ENCODE measurements around the gene OTOG. TPM values are rescaled to one million over a fixed set of nuclear protein-coding genes. Genes with fewer than 3 reads are reported as not detected.

The OTOG gene
- total RNA-seq, 1 experiment from 2014 or later, result not detected

- DNase-seq, result no peak
- H3K79me2 ChIP-seq (ENCODE audit: low read depth), result no peaks in the 10 kb centered on the region
- H3K4me2 ChIP-seq, result no peak overlapping the region
- intact Hi-C loops (cut with micrococcal nuclease; ENCODE audit: unreplicated experiment), result no loop called here
- no peaks in the 10 kb centered on the region for H4K20me1 ChIP-seq (ENCODE audit: insufficient read depth)
- BruUV-seq (replicated peaks), result no TSS peak
- CTCF ChIA-PET, result no interaction called here
- no peak overlapping the region for H2AFZ ChIP-seq
- no peaks in the 10 kb centered on the region for H3K4me1 ChIP-seq (replicated peaks; ENCODE audit: insufficient read depth)
- no peak overlapping the region for H3K27ac ChIP-seq
- TF ChIP-seq CTCF (conservative IDR thresholded peaks at IDR 0.05) (no peak), EZH2 (IDR thresholded peaks at IDR 0.05; ENCODE audit: low read depth) (no peak)
- no peaks in the 10 kb centered on the region for H3K9me2 ChIP-seq (ENCODE audit: insufficient read depth)
- peaks cover 60% of the 10 kb centered on the region for H3K27me3 ChIP-seq (ENCODE audit: insufficient read depth, low read depth)
- H3K4me3 ChIP-seq, result no peak overlapping the region
- no peaks in the 10 kb centered on the region for H3F3A ChIP-seq (ENCODE audit: insufficient read depth, low read depth)
- POLR2A ChIA-PET (ENCODE audit: unreplicated experiment), result no interaction called here
- no peaks in the 10 kb centered on the region for H3K36me3 ChIP-seq (ENCODE audit: low read depth)
- H3K9me3 ChIP-seq (ENCODE audit: insufficient read depth, low read depth), result no peaks in the 10 kb centered on the region
These were observed 59.4 kb downstream of the OTOG start for GRCh38 chr11:17606233-17607082.

- Histone ChIP-seq H3K4me3 (no peak overlapping the region), H4K20me1 (ENCODE audit: insufficient read depth) (no peaks in the 10 kb centered on the region), H3K9me2 (ENCODE audit: insufficient read depth) (no peaks in the 10 kb centered on the region), H3K36me3 (ENCODE audit: low read depth) (no peaks in the 10 kb centered on the region), H3K79me2 (ENCODE audit: low read depth) (no peaks in the 10 kb centered on the region), H3K9me3 (ENCODE audit: insufficient read depth, low read depth) (no peaks in the 10 kb centered on the region), H3K27ac (no peak overlapping the region), H3F3A (ENCODE audit: insufficient read depth, low read depth) (no peaks in the 10 kb centered on the region), H3K4me1 (replicated peaks; ENCODE audit: insufficient read depth) (no peaks in the 10 kb centered on the region), H2AFZ (no peak overlapping the region), H3K27me3 (ENCODE audit: insufficient read depth, low read depth) (peaks cover 63% of the 10 kb centered on the region), H3K4me2 (no peak overlapping the region)
- no peak for DNase-seq
- no TSS peak for BruUV-seq (replicated peaks)
- intact Hi-C loops (cut with micrococcal nuclease; ENCODE audit: unreplicated experiment), result no loop called here
- no peak for TF ChIP-seq CTCF (conservative IDR thresholded peaks at IDR 0.05)
- no peak for TF ChIP-seq EZH2 (IDR thresholded peaks at IDR 0.05; ENCODE audit: low read depth)
- CTCF ChIA-PET, result no interaction called here
- POLR2A ChIA-PET (ENCODE audit: unreplicated experiment), result no interaction called here
These were observed 60.0 kb downstream of the OTOG start for GRCh38 chr11:17607083-17607429.

- no peak overlapping the region for H3K27ac ChIP-seq
- BruUV-seq (replicated peaks), result no TSS peak
- no peak overlapping the region for H3K4me2 ChIP-seq
- no peaks in the 10 kb centered on the region for H3K9me2 ChIP-seq (ENCODE audit: insufficient read depth)
- POLR2A ChIA-PET (ENCODE audit: unreplicated experiment), result no interaction called here
- H4K20me1 ChIP-seq (ENCODE audit: insufficient read depth), result no peaks in the 10 kb centered on the region
- no peak overlapping the region for H3K4me3 ChIP-seq
- TF ChIP-seq CTCF (conservative IDR thresholded peaks at IDR 0.05), result no peak
- TF ChIP-seq EZH2 (IDR thresholded peaks at IDR 0.05; ENCODE audit: low read depth), result no peak
- no peak overlapping the region for H2AFZ ChIP-seq
- no peaks in the 10 kb centered on the region for H3F3A ChIP-seq (ENCODE audit: insufficient read depth, low read depth)
- CTCF ChIA-PET, result no interaction called here
- DNase-seq, result no peak
- no peaks in the 10 kb centered on the region for H3K9me3 ChIP-seq (ENCODE audit: insufficient read depth, low read depth)
- peaks cover 71% of the 10 kb centered on the region for H3K27me3 ChIP-seq (ENCODE audit: insufficient read depth, low read depth)
- no peaks in the 10 kb centered on the region for H3K36me3 ChIP-seq (ENCODE audit: low read depth)
- intact Hi-C loops (cut with micrococcal nuclease; ENCODE audit: unreplicated experiment), result no loop called here
- no peaks in the 10 kb centered on the region for H3K79me2 ChIP-seq (ENCODE audit: low read depth)
- H3K4me1 ChIP-seq (replicated peaks; ENCODE audit: insufficient read depth), result no peaks in the 10 kb centered on the region
These were observed 60.8 kb downstream of the OTOG start for GRCh38 chr11:17607591-17608570.
